ENCODE results near the gene CRMP1. TPM values are rescaled to one million over a fixed set of nuclear protein-coding genes. Genes with fewer than 3 reads are reported as not detected.

CRMP1 gene
- total RNA-seq, 1 donor from 2014 or later = 67.4 TPM

GRCh38 chr4:5808081-5808741 lies 84.7 kb downstream of the CRMP1 start:
- peaks cover 57% of the 10 kb centered on the region for H3K36me3 ChIP-seq (ENCODE audit: insufficient read depth, low read length)
- Mint-ChIP-seq H3K27me3 (ENCODE audit: low read depth, unreplicated experiment) (no peaks in the 10 kb centered on the region), H3K4me1 (ENCODE audit: low read depth, unreplicated experiment) (no peaks in the 10 kb centered on the region), H3K36me3 (ENCODE audit: low read depth, unreplicated experiment) (peaks cover 27% of the 10 kb centered on the region), H3K4me3 (ENCODE audit: unreplicated experiment) (no peak overlapping the region), H3K27ac (ENCODE audit: unreplicated experiment) (no peak overlapping the region), H3K9me3 (ENCODE audit: unreplicated experiment) (no peaks in the 10 kb centered on the region)
- H3K4me3 ChIP-seq (ENCODE audit: insufficient read depth, low read depth, low read length) = no peak overlapping the region
- H4K20me1 ChIP-seq (ENCODE audit: insufficient read depth, low read length) = peaks cover 48% of the 10 kb centered on the region
- no peaks in the 10 kb centered on the region for H3K9me3 ChIP-seq (ENCODE audit: insufficient read depth, low read depth, low read length)
- no peaks in the 10 kb centered on the region for H3K79me2 ChIP-seq (ENCODE audit: insufficient read depth, low read length)
- TF ChIP-seq EZH2 (IDR thresholded peaks at IDR 0.05; ENCODE audit: insufficient read depth, low read length) = no peak
- no peak for DNase-seq (ENCODE audit: low read depth)
- no peaks in the 10 kb centered on the region for H3K27me3 ChIP-seq (ENCODE audit: insufficient read depth, low read length)
- no peaks in the 10 kb centered on the region for H3K4me1 ChIP-seq (ENCODE audit: insufficient read depth, low read length)
- H3K27ac ChIP-seq (ENCODE audit: low read depth, low read length) = no peak overlapping the region
- no peak for FAIRE-seq
- H3K4me2 ChIP-seq (ENCODE audit: low read length) = no peak overlapping the region
- no peak overlapping the region for H2AFZ ChIP-seq (ENCODE audit: low read depth, low read length)
- H3K9ac ChIP-seq (ENCODE audit: low read length) = no peak overlapping the region

GRCh38 chr4:5805270-5805669 lies 87.6 kb downstream of the CRMP1 start:
- H3K9me3 Mint-ChIP-seq (ENCODE audit: unreplicated experiment) = no peaks in the 10 kb centered on the region
- no peak overlapping the region for H3K4me3 ChIP-seq (ENCODE audit: insufficient read depth, low read depth, low read length)
- no peaks in the 10 kb centered on the region for H3K27me3 Mint-ChIP-seq (ENCODE audit: low read depth, unreplicated experiment)
- no peak for FAIRE-seq
- H3K36me3 Mint-ChIP-seq (ENCODE audit: low read depth, unreplicated experiment) = peaks cover 22% of the 10 kb centered on the region
- H4K20me1 ChIP-seq (ENCODE audit: insufficient read depth, low read length) = peaks cover 35% of the 10 kb centered on the region
- H3K9ac ChIP-seq (ENCODE audit: low read length) = no peak overlapping the region
- no peak overlapping the region for H2AFZ ChIP-seq (ENCODE audit: low read depth, low read length)
- peaks cover 39% of the 10 kb centered on the region for H3K36me3 ChIP-seq (ENCODE audit: insufficient read depth, low read length)
- no peak overlapping the region for H3K27ac ChIP-seq (ENCODE audit: low read depth, low read length)
- no peak overlapping the region for H3K4me2 ChIP-seq (ENCODE audit: low read length)
- no peaks in the 10 kb centered on the region for H3K4me1 ChIP-seq (ENCODE audit: insufficient read depth, low read length)
- H3K79me2 ChIP-seq (ENCODE audit: insufficient read depth, low read length) = no peaks in the 10 kb centered on the region
- DNase-seq (ENCODE audit: low read depth) = no peak
- H3K27ac Mint-ChIP-seq (ENCODE audit: unreplicated experiment) = no peak overlapping the region
- H3K4me1 Mint-ChIP-seq (ENCODE audit: low read depth, unreplicated experiment) = no peaks in the 10 kb centered on the region
- H3K9me3 ChIP-seq (ENCODE audit: insufficient read depth, low read depth, low read length) = no peaks in the 10 kb centered on the region
- no peaks in the 10 kb centered on the region for H3K27me3 ChIP-seq (ENCODE audit: insufficient read depth, low read length)
- no peak overlapping the region for H3K4me3 Mint-ChIP-seq (ENCODE audit: unreplicated experiment)
- TF ChIP-seq CTCF (IDR thresholded peaks at IDR 0.05; ENCODE audit: insufficient read depth, low read depth, low read length) = no peak
- TF ChIP-seq EZH2 (IDR thresholded peaks at IDR 0.05; ENCODE audit: insufficient read depth, low read length) = no peak

- DNase-seq (ENCODE audit: low read depth) (no peak), FAIRE-seq (no peak)
- Histone ChIP-seq H3K36me3 (ENCODE audit: insufficient read depth, low read length) (peaks cover 35% of the 10 kb centered on the region), H3K4me2 (ENCODE audit: low read length) (no peak overlapping the region), H3K27ac (ENCODE audit: low read depth, low read length) (no peak overlapping the region), H3K9me3 (ENCODE audit: insufficient read depth, low read depth, low read length) (no peaks in the 10 kb centered on the region), H3K9ac (ENCODE audit: low read length) (no peak overlapping the region), H2AFZ (ENCODE audit: low read depth, low read length) (no peak overlapping the region), H4K20me1 (ENCODE audit: insufficient read depth, low read length) (peaks cover 29% of the 10 kb centered on the region), H3K27me3 (ENCODE audit: insufficient read depth, low read length) (no peaks in the 10 kb centered on the region), H3K79me2 (ENCODE audit: insufficient read depth, low read length) (no peaks in the 10 kb centered on the region), H3K4me1 (ENCODE audit: insufficient read depth, low read length) (no peaks in the 10 kb centered on the region), H3K4me3 (ENCODE audit: insufficient read depth, low read depth, low read length) (no peak overlapping the region)
- no peaks in the 10 kb centered on the region for H3K27me3 Mint-ChIP-seq (ENCODE audit: low read depth, unreplicated experiment)
- H3K4me1 Mint-ChIP-seq (ENCODE audit: low read depth, unreplicated experiment) = no peaks in the 10 kb centered on the region
- no peak overlapping the region for H3K4me3 Mint-ChIP-seq (ENCODE audit: unreplicated experiment)
- no peaks in the 10 kb centered on the region for H3K9me3 Mint-ChIP-seq (ENCODE audit: unreplicated experiment)
- H3K36me3 Mint-ChIP-seq (ENCODE audit: low read depth, unreplicated experiment) = peaks cover 18% of the 10 kb centered on the region
- H3K27ac Mint-ChIP-seq (ENCODE audit: unreplicated experiment) = no peak overlapping the region
- TF ChIP-seq CTCF (IDR thresholded peaks at IDR 0.05; ENCODE audit: insufficient read depth, low read depth, low read length) = no peak
- TF ChIP-seq EZH2 (IDR thresholded peaks at IDR 0.05; ENCODE audit: insufficient read depth, low read length) = no peak
Observed at GRCh38 chr4:5804656-5805055, 88.2 kb downstream of the CRMP1 start.
